Breast epithelium (tissue), 3 donors: ENCODE data around the gene SACM1L.

ENCODE experiments used
- POLR2A ChIP-seq: fragments of 450-650 bp; IDR thresholded peaks from one replicate; pipeline ENCODE4 v1.6.1; 2016; ENCODE audit warnings: antibody characterized with exemption, mild to moderate bottlenecking, moderate library complexity
- POLR2AphosphoS5 ChIP-seq, 3 donors: sonication (generic); formaldehyde crosslinking; IDR thresholded peaks; one replicate each; pipeline ENCODE4 v1.6.1; 2017; ENCODE audit warnings: antibody characterized with exemption in 3 of 3
- TF ChIP-seq, protein P1 (sequence below), 3 donors: fragments of 450-650 bp; IDR thresholded peaks; one replicate each; pipeline ENCODE4 v1.5.1; 2016 to 2017; ENCODE audit warnings: antibody characterized with exemption in 3 of 3, mild to moderate bottlenecking in 3 of 3, moderate library complexity in 3 of 3

DNA sequence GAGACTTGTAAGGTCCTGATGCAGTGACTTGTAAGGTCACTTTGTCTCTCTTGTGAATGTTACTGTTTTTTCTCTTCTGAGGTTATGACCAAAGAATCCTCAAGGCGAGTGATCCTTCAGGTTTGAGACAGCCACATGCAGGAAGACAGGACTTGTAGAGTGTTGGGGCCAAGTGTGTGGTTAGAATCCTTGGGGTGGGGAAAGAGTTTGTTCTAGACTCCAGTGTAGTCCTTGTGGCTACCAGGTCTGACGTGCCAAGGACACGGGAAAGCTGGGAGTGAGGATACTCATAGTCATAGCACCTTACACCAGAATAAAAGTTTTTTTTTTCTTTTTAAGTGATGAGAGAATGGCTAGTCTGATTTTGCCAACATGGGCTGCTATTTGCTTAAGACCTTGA, 7.3 kb upstream of the SACM1L start:
- TF ChIP-seq, protein P1, sequence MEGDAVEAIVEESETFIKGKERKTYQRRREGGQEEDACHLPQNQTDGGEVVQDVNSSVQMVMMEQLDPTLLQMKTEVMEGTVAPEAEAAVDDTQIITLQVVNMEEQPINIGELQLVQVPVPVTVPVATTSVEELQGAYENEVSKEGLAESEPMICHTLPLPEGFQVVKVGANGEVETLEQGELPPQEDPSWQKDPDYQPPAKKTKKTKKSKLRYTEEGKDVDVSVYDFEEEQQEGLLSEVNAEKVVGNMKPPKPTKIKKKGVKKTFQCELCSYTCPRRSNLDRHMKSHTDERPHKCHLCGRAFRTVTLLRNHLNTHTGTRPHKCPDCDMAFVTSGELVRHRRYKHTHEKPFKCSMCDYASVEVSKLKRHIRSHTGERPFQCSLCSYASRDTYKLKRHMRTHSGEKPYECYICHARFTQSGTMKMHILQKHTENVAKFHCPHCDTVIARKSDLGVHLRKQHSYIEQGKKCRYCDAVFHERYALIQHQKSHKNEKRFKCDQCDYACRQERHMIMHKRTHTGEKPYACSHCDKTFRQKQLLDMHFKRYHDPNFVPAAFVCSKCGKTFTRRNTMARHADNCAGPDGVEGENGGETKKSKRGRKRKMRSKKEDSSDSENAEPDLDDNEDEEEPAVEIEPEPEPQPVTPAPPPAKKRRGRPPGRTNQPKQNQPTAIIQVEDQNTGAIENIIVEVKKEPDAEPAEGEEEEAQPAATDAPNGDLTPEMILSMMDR (IDR thresholded peaks at IDR 0.05), result no peak
- TF ChIP-seq POLR2A (no peak), POLR2AphosphoS5 (IDR thresholded peaks at IDR 0.05) (peak in 1 of 3 donors; percentile 21)
